ENCODE results near the gene VASH1. TPM values are rescaled to one million over a fixed set of nuclear protein-coding genes. Genes with fewer than 3 reads are reported as not detected.

Gene VASH1
- polyA plus RNA-seq, 1 donor (not counting 4 experiments of a cell fraction or from before 2014, with no cell fraction given): 0.12 TPM

DNA sequence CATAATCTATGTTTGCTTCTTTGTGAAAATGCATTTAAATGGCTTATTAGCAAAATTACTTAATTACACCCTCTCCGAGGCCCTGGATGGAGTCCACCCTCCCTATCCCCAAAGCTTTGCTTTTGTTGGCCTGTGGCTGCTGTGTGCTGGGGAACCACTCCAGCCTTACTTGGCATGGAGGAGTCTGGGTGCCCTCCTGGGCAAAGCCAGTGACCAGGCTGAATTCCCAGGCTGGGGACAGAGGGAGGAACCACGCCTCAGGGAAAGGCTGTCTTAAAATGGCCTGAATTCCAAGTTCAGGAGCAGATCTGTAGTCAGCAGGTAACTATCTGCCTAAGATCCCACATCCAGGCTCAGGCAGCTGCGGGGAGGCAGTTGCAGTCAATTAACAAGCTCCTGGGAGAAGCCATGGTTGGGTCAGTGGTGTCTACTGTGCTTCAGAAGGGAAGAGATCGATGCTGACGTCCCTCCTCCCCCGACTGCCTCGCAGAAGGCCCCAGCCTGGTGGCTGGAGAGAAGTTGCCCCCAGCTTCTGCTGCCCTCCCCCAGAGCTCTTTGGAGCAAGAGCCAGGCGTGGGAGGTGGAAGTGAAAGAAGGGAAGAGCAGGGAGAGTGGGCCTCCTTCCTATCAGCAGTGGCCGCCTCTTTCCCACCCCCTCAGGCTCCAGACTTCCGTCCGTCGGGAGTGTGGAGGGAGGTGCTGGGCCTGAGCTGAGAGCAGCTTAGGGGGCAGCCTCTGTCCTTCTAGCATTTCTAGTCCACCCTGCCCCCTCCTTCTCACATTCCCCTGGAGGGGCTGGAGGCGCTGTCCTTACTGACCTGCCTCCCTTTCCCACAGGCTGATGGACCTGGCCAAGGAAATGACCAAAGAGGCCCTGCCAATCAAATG, 11.3 kb downstream of the VASH1 start:
- no peak overlapping the region for H3K9ac ChIP-seq (ENCODE audit: control insufficient read depth, extremely low read depth, insufficient read depth, low read length)
- H3K9me1 ChIP-seq (ENCODE audit: control insufficient read depth, extremely low read depth, insufficient read depth, low read length): no peaks in the 10 kb centered on the region
- DNase-seq (ENCODE audit: low read depth, low spot score) (no peak), FAIRE-seq (no peak)
- no peak overlapping the region for H3K4me2 ChIP-seq (ENCODE audit: control insufficient read depth, extremely low read depth, insufficient read depth, low read depth, low read length)
- no peaks in the 10 kb centered on the region for H3K79me2 ChIP-seq (ENCODE audit: control insufficient read depth, insufficient read depth, low read length)
- H3K27ac ChIP-seq (ENCODE audit: control insufficient read depth, insufficient read depth, low read length): no peak overlapping the region
- TF ChIP-seq EZH2 (IDR thresholded peaks at IDR 0.05; ENCODE audit: low read length): no peak
- no peak for TF ChIP-seq CTCF (optimal IDR thresholded peaks at IDR 0.05 in 1 of 3, IDR thresholded peaks at IDR 0.05 in 1 of 3, conservative IDR thresholded peaks at IDR 0.05 in 1 of 3; ENCODE audit: extremely low read depth in 1 of 3, insufficient read depth in 2 of 3, low read length in 3 of 3)
- peaks cover 20% of the 10 kb centered on the region for H3K27me3 ChIP-seq (ENCODE audit: control insufficient read depth, extremely low read depth, insufficient read depth, low read length)
- H3K4me3 ChIP-seq (ENCODE audit: control insufficient read depth in 2 of 3, extremely low read depth in 1 of 3, insufficient read depth in 2 of 3, low read depth in 1 of 3, low read length in 3 of 3): no peak overlapping the region
- no peaks in the 10 kb centered on the region for H3K9me3 ChIP-seq (ENCODE audit: control insufficient read depth, low read depth, low read length)
- H3K36me3 ChIP-seq (ENCODE audit: control insufficient read depth in 2 of 2, extremely low read depth in 1 of 2, insufficient read depth in 2 of 2, low read length in 2 of 2): no peaks in the 10 kb centered on the region
- H2AFZ ChIP-seq (ENCODE audit: control insufficient read depth, low read length): no peak overlapping the region
- H4K20me1 ChIP-seq (ENCODE audit: control insufficient read depth, extremely low read depth, insufficient read depth, low read length): no peaks in the 10 kb centered on the region
- dilution Hi-C loops (cut with MboI; ENCODE audit: extremely low pct_ligation_motif_present, low sequenced_read_pairs): no loop called here
- peaks cover 10% of the 10 kb centered on the region for H3K4me1 ChIP-seq (ENCODE audit: control insufficient read depth, extremely low read depth, insufficient read depth, low read length)

DNA sequence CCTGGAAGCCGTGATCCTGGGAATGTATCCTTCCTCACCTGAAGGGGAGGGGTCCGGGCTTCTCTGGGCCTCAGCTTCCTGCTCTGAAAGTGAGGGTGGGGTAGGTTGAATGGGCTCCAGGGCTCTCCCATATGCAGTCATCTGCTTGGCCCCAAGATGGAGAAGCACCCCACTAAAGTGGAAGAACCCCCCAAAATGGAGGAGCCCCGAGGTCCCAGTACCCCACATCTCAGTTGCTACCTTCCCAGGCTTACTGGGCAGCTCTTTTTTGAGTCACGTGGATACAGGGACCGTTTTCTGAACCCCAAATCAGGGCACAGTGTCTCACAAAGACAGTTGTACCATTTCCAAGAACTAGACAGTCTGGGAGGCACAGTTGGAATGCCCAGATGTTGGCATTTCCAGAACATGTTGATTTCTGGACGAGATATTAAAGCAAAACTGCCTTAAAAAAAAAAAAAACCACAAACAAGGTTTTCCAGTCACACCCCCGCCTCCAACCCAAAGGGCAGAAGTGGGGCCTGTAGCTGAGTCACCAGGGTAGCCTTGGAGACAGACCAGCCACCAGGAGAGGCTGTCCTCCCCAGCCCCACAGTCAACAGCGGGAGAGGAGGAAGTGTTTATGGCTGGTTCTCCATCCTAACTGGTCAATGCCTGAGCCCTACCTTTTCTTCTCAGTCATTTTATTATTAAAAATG, 12.1 kb downstream of the VASH1 start:
- TF ChIP-seq CTCF (optimal IDR thresholded peaks at IDR 0.05 in 1 of 3, IDR thresholded peaks at IDR 0.05 in 1 of 3, conservative IDR thresholded peaks at IDR 0.05 in 1 of 3; ENCODE audit: extremely low read depth in 1 of 3, insufficient read depth in 2 of 3, low read length in 3 of 3) (no peak), EZH2 (IDR thresholded peaks at IDR 0.05; ENCODE audit: low read length) (no peak)
- H3K36me3 ChIP-seq (ENCODE audit: control insufficient read depth in 2 of 2, extremely low read depth in 1 of 2, insufficient read depth in 2 of 2, low read length in 2 of 2): no peaks in the 10 kb centered on the region

More for the DNA sequence above, 12.1 kb downstream of the VASH1 start:
- Histone ChIP-seq H3K4me2 (ENCODE audit: control insufficient read depth, extremely low read depth, insufficient read depth, low read depth, low read length) (peak overlapping the region; percentile 58), H3K4me1 (ENCODE audit: control insufficient read depth, extremely low read depth, insufficient read depth, low read length) (peaks cover 10% of the 10 kb centered on the region), H3K27me3 (ENCODE audit: control insufficient read depth, extremely low read depth, insufficient read depth, low read length) (peaks cover 23% of the 10 kb centered on the region), H4K20me1 (ENCODE audit: control insufficient read depth, extremely low read depth, insufficient read depth, low read length) (no peaks in the 10 kb centered on the region), H3K79me2 (ENCODE audit: control insufficient read depth, insufficient read depth, low read length) (no peaks in the 10 kb centered on the region), H3K9me1 (ENCODE audit: control insufficient read depth, extremely low read depth, insufficient read depth, low read length) (no peaks in the 10 kb centered on the region), H3K9ac (ENCODE audit: control insufficient read depth, extremely low read depth, insufficient read depth, low read length) (no peak overlapping the region), H2AFZ (ENCODE audit: control insufficient read depth, low read length) (no peak overlapping the region), H3K27ac (ENCODE audit: control insufficient read depth, insufficient read depth, low read length) (no peak overlapping the region), H3K4me3 (ENCODE audit: control insufficient read depth in 2 of 3, extremely low read depth in 1 of 3, insufficient read depth in 2 of 3, low read depth in 1 of 3, low read length in 3 of 3) (no peak overlapping the region), H3K9me3 (ENCODE audit: control insufficient read depth, low read depth, low read length) (no peaks in the 10 kb centered on the region)
- dilution Hi-C loops (cut with MboI; ENCODE audit: extremely low pct_ligation_motif_present, low sequenced_read_pairs): no loop called here
- FAIRE-seq (no peak), DNase-seq (ENCODE audit: low read depth, low spot score) (no peak)

All from keratinocyte (primary cell).